Karpas-422 (cell line): Measurements from ENCODE around the gene YJU2. TPM values are rescaled to one million over a fixed set of nuclear protein-coding genes. Genes with fewer than 3 reads are reported as not detected.

Source experiments
- DNase-seq: peaks from one replicate; pipeline ENCODE4 v3.0.0-alpha.2; 2015
- H2AFZ ChIP-seq: fragments of 200-600 bp; sonication (generic); 2 replicates; pipeline ENCODE4 v1.6.1; 2014; ENCODE audit warnings: antibody characterized with exemption, low read length, mixed read lengths
- H3K27ac ChIP-seq: fragments of 200-600 bp; sonication (generic); 2 replicates; pipeline ENCODE4 v1.5.1; 2014; ENCODE audit warnings: mild to moderate bottlenecking, low read length, moderate library complexity
- H3K27me3 ChIP-seq: fragments of 200-600 bp; sonication (generic); 2 replicates; pipeline ENCODE4 v1.6.1; 2014; ENCODE audit warnings: low read length, mixed read lengths
- H3K36me3 ChIP-seq: fragments of 200-600 bp; sonication (generic); 2 replicates; pipeline ENCODE4 v1.6.1; 2014; ENCODE audit warnings: low read length, mixed read lengths; ENCODE audit not compliant: insufficient read depth
- H3K4me1 ChIP-seq: fragments of 200-600 bp; sonication (generic); 2 replicates; pipeline ENCODE4 v1.6.1; 2014; ENCODE audit warnings: mild to moderate bottlenecking, low read length, mixed read lengths
- H3K4me2 ChIP-seq: fragments of 200-600 bp; sonication (generic); 2 replicates; pipeline ENCODE4 v1.6.1; 2014; ENCODE audit warnings: low read length, low read depth, mild to moderate bottlenecking; ENCODE audit not compliant: poor library complexity, severe bottlenecking
- H3K4me3 ChIP-seq: fragments of 200-600 bp; sonication (generic); 2 replicates; pipeline ENCODE4 v1.5.1; 2014; ENCODE audit warnings: mild to moderate bottlenecking, antibody characterized with exemption, low read length, mixed read lengths
- H3K79me2 ChIP-seq: fragments of 200-600 bp; sonication (generic); 2 replicates; pipeline ENCODE4 v1.6.1; 2014; ENCODE audit warnings: mild to moderate bottlenecking, low read length, mixed read lengths
- H3K9ac ChIP-seq: fragments of 200-600 bp; sonication (generic); 2 replicates; pipeline ENCODE4 v1.6.0; 2014; ENCODE audit warnings: low read length
- H3K9me2 ChIP-seq: fragments of 200-600 bp; sonication (generic), shearing (Covaris generic); replicated peaks from 2 replicates; pipeline ENCODE4 v1.6.0; 2014; ENCODE audit warnings: mild to moderate bottlenecking, low read length, moderate library complexity; ENCODE audit not compliant: insufficient read depth
- H3K9me3 ChIP-seq: fragments of 300-700, 200-600 bp; sonication (generic); 2 replicates; pipeline ENCODE4 v1.6.1; 2014; ENCODE audit warnings: low read length, mixed read lengths
- H4K20me1 ChIP-seq: fragments of 200-600 bp; sonication (generic); 2 replicates; pipeline ENCODE4 v1.6.1; 2014; ENCODE audit warnings: mild to moderate bottlenecking, antibody characterized with exemption, low read length, low read depth; ENCODE audit not compliant: insufficient read depth
- total RNA-seq: library from RNA; depleted of rRNA; stranded (reverse); fragments of >200 nt; shearing (Covaris generic); gene quantifications from 2 replicates; pipeline ENCODE4 v1.2.3, GENCODE V29; 2014; ENCODE audit warnings: low replicate concordance

YJU2 gene
- total RNA-seq, 1 experiment from 2014 or later, result 5.6 TPM

GRCh38 chr19:4295972-4296771, 49.3 kb downstream of the YJU2 start:
- peak; percentile 76 for DNase-seq
- H3K27me3 ChIP-seq, result no peaks in the 10 kb centered on the region
- no peaks in the 10 kb centered on the region for H4K20me1 ChIP-seq
- H2AFZ ChIP-seq, result no peak overlapping the region
- no peaks in the 10 kb centered on the region for H3K79me2 ChIP-seq
- H3K4me2 ChIP-seq, result no peak overlapping the region
- no peak overlapping the region for H3K9ac ChIP-seq
- peaks cover 7% of the 10 kb centered on the region for H3K4me1 ChIP-seq
- no peak overlapping the region for H3K4me3 ChIP-seq
- H3K9me2 ChIP-seq, result no peaks in the 10 kb centered on the region
- H3K27ac ChIP-seq, result no peak overlapping the region
- H3K9me3 ChIP-seq, result no peaks in the 10 kb centered on the region
- H3K36me3 ChIP-seq, result no peaks in the 10 kb centered on the region

- H3K9me2 ChIP-seq, result no peaks in the 10 kb centered on the region
- no peak for DNase-seq
Measured at GRCh38 chr19:4297901-4298809, 51.3 kb downstream of the YJU2 start.

GRCh38 chr19:4298810-4299550, 52.1 kb downstream of the YJU2 start:
- no peak overlapping the region for H3K4me2 ChIP-seq
- H4K20me1 ChIP-seq, result no peaks in the 10 kb centered on the region
- H3K36me3 ChIP-seq, result no peaks in the 10 kb centered on the region
- H3K4me3 ChIP-seq, result no peak overlapping the region
- peaks cover 7% of the 10 kb centered on the region for H3K4me1 ChIP-seq
- no peak overlapping the region for H2AFZ ChIP-seq
- no peaks in the 10 kb centered on the region for H3K9me2 ChIP-seq
- no peaks in the 10 kb centered on the region for H3K27me3 ChIP-seq
- H3K9me3 ChIP-seq, result no peaks in the 10 kb centered on the region
- DNase-seq, result no peak
- H3K79me2 ChIP-seq, result no peaks in the 10 kb centered on the region
- H3K27ac ChIP-seq, result no peak overlapping the region
- H3K9ac ChIP-seq, result no peak overlapping the region

More at GRCh38 chr19:4297901-4298809, 51.3 kb downstream of the YJU2 start:
- Histone ChIP-seq H3K9ac (no peak overlapping the region), H3K79me2 (no peaks in the 10 kb centered on the region), H3K4me1 (peaks cover 7% of the 10 kb centered on the region), H3K27ac (no peak overlapping the region), H3K9me3 (no peaks in the 10 kb centered on the region), H4K20me1 (no peaks in the 10 kb centered on the region), H2AFZ (no peak overlapping the region), H3K36me3 (no peaks in the 10 kb centered on the region), H3K4me3 (no peak overlapping the region), H3K27me3 (no peaks in the 10 kb centered on the region), H3K4me2 (no peak overlapping the region)

GRCh38 chr19:4300589-4300988, 53.7 kb downstream of the YJU2 start:
- Histone ChIP-seq H2AFZ (no peak overlapping the region), H3K27ac (no peak overlapping the region), H3K9me2 (no peaks in the 10 kb centered on the region), H3K4me2 (no peak overlapping the region), H3K79me2 (no peaks in the 10 kb centered on the region), H3K9me3 (no peaks in the 10 kb centered on the region), H4K20me1 (no peaks in the 10 kb centered on the region), H3K4me3 (no peak overlapping the region), H3K9ac (no peak overlapping the region), H3K27me3 (no peaks in the 10 kb centered on the region), H3K36me3 (no peaks in the 10 kb centered on the region), H3K4me1 (peaks cover 7% of the 10 kb centered on the region)
- no peak for DNase-seq

GRCh38 chr19:4301590-4302242, 54.8 kb downstream of the YJU2 start:
- Histone ChIP-seq H3K9me3 (no peaks in the 10 kb centered on the region), H3K4me2 (no peak overlapping the region), H2AFZ (no peak overlapping the region), H3K9ac (no peak overlapping the region), H3K79me2 (no peaks in the 10 kb centered on the region), H3K9me2 (no peaks in the 10 kb centered on the region), H3K4me3 (no peak overlapping the region), H3K4me1 (peaks cover 1% of the 10 kb centered on the region), H3K27ac (no peak overlapping the region), H3K36me3 (no peaks in the 10 kb centered on the region), H3K27me3 (no peaks in the 10 kb centered on the region), H4K20me1 (no peaks in the 10 kb centered on the region)
- DNase-seq, result no peak

- H3K27me3 ChIP-seq, result no peaks in the 10 kb centered on the region
- H4K20me1 ChIP-seq, result no peaks in the 10 kb centered on the region
- H3K9me3 ChIP-seq, result no peaks in the 10 kb centered on the region
- H3K27ac ChIP-seq, result no peak within 1 kb of the TSS
- H3K4me2 ChIP-seq, result no peak within 1 kb of the TSS
- H3K9me2 ChIP-seq, result no peaks in the 10 kb centered on the region
- no peaks in the 10 kb centered on the region for H3K79me2 ChIP-seq
- H3K4me3 ChIP-seq, result no peak within 1 kb of the TSS
- H3K9ac ChIP-seq, result no peak within 1 kb of the TSS
- H3K4me1 ChIP-seq, result no peaks in the 10 kb centered on the region
- DNase-seq, result no peak
- no peak within 1 kb of the TSS for H2AFZ ChIP-seq
- H3K36me3 ChIP-seq, result no peaks in the 10 kb centered on the region
Measured at GRCh38 chr19:4302243-4302640, 55.4 kb downstream of the YJU2 start, which contains the start of gene TMIGD2. Gene TMIGD2, minus strand, starts transcription at chr19:4302389. Its CDS starts 4 bp downstream, at chr19:4302385.

GRCh38 chr19:4303819-4304537, 57.1 kb downstream of the YJU2 start:
- Histone ChIP-seq H3K4me1 (no peaks in the 10 kb centered on the region), H3K4me3 (no peak overlapping the region), H3K27me3 (no peaks in the 10 kb centered on the region), H3K9ac (no peak overlapping the region), H2AFZ (no peak overlapping the region), H3K27ac (no peak overlapping the region), H3K36me3 (no peaks in the 10 kb centered on the region), H3K4me2 (no peak overlapping the region), H3K9me3 (no peaks in the 10 kb centered on the region), H4K20me1 (no peaks in the 10 kb centered on the region), H3K79me2 (no peaks in the 10 kb centered on the region), H3K9me2 (no peaks in the 10 kb centered on the region)
- no peak for DNase-seq
